HG03139 (cell line): Measurements from ENCODE around the gene LRR1.
"Not testable (repeated sequence)": the region's sequence is repeated elsewhere in the genome, so short reads cannot be mapped to it uniquely, and the experiment has no call there.

Experiments used
- ATAC-seq: cut with Tn5 transposase; IDR thresholded peaks from one replicate; pipeline ENCODE4 v1.9.1; 2021; ENCODE audit not compliant: unreplicated experiment

The LRR1 gene

GRCh38 chr14:49585803-49586672, 12.7 kb upstream of the LRR1 start, which contains the start of gene RPS29:
TSS of gene RPS29 (minus strand) at chr14:49586380. CDS start at chr14:49586346, 34 bp downstream.
- peak; percentile 83 for ATAC-seq

GRCh38 chr14:49586673-49587460, 11.9 kb upstream of the LRR1 start:
- ATAC-seq = peak; percentile 27

GRCh38 chr14:49589387-49589786, 9.4 kb upstream of the LRR1 start:
- ATAC-seq = no peak

DNA sequence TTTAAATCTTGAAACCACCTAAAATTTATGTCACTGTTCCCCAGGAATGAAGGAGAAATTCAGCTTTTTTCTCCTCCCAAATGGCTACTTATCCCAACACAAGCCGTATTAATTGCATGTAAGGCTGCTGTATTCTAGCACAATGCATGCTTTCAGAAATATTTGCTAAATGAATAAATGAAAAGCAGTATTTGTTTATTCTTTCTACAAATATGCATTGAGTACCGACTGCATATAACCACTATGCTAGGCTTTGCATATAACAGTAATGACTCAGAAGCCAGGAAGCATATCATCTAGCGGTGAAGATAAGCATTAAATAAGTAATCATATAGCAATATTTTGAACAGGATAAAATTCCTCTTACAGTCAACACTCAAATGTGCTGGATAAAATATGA, 5.7 kb upstream of the LRR1 start:
- ATAC-seq = no peak

GRCh38 chr14:49594347-49595091, 4.2 kb upstream of the LRR1 start:
- no peak for ATAC-seq

DNA sequence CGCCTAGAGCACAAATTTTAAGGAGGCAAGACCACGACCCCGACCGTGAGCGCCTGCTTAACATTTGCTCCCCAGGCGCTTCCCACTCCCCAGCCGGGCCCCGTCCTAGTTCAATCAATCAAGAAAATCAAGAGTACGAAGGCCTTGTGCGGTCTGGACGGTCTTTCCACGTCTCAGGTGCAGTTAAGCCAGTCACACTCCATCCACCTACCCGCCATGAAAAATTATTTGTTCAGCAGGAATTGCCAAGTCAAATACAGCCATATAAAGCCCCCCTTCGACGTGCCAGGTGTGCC, 603 bp upstream of the LRR1 start:
- no peak for ATAC-seq

- ATAC-seq = no peak
These were observed 8.8 kb downstream of the LRR1 start for GRCh38 chr14:49607583-49607982.

DNA sequence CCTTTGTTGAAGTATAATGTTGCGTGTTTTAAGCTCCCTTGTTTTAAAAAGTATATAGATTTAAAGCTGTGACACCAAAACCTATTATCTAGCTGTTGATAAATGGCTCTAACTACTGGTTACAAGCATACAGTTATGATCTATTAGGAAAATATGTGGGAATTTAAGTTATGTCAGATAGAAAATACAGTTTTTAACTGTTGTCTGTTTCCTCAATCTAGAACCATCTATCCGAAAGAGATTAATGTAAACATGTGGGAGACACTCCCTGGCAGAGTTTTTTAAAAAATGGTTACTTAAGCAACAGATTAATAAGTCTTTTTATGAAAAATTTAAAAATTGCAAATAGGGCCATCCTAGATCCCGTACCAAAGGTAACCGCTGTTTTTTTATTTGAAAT, 13.5 kb downstream of the LRR1 start:
- no peak for ATAC-seq

DNA sequence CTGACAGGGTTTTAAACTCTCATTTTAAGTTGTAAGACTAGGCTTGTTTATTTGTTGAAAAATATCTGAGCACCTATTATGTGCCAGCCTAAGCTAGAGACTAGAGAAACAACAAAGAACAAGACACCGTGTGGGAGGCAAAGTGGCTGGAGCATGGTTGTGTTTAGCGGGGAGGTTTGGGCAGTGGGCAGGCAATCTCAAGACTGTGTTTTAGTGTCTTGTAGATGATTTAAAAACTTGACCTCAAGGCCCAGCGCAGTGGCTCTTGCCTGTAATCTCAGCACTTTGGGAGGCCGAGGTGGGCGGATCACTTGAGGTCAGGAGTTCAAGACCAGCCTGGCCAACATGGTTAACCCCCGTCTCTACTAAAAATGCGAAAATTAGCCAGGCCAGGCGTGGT, 13.9 kb downstream of the LRR1 start:
- ATAC-seq = no peak

- no peak for ATAC-seq
These were observed 15.5 kb downstream of the LRR1 start for GRCh38 chr14:49614196-49614595.

GRCh38 chr14:49615776-49616175, 17.0 kb downstream of the LRR1 start:
- ATAC-seq = no peak

GRCh38 chr14:49617852-49618519, 19.2 kb downstream of the LRR1 start:
- ATAC-seq = no peak

GRCh38 chr14:49619273-49619672, 20.5 kb downstream of the LRR1 start:
- ATAC-seq = not testable (repeated sequence)

DNA sequence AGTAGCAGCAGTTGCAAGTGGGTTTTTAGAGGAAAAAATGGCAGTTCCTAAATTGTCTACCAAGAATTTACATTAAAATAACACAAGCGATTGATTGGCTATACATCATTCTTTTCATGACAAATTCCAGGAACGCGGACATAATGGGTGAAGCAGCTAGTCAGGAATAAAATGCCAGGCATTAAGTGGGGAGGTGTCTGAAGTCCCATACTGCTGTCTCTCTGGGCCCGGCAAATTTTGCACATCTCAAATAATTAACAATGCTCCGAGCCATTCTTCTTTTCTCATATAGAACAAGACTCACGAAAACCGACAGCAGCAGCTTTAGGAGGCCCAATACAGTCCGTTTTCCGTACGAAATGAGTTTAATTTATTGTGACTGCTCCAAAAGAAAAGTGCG, 21.0 kb downstream of the LRR1 start:
- ATAC-seq = no peak

DNA sequence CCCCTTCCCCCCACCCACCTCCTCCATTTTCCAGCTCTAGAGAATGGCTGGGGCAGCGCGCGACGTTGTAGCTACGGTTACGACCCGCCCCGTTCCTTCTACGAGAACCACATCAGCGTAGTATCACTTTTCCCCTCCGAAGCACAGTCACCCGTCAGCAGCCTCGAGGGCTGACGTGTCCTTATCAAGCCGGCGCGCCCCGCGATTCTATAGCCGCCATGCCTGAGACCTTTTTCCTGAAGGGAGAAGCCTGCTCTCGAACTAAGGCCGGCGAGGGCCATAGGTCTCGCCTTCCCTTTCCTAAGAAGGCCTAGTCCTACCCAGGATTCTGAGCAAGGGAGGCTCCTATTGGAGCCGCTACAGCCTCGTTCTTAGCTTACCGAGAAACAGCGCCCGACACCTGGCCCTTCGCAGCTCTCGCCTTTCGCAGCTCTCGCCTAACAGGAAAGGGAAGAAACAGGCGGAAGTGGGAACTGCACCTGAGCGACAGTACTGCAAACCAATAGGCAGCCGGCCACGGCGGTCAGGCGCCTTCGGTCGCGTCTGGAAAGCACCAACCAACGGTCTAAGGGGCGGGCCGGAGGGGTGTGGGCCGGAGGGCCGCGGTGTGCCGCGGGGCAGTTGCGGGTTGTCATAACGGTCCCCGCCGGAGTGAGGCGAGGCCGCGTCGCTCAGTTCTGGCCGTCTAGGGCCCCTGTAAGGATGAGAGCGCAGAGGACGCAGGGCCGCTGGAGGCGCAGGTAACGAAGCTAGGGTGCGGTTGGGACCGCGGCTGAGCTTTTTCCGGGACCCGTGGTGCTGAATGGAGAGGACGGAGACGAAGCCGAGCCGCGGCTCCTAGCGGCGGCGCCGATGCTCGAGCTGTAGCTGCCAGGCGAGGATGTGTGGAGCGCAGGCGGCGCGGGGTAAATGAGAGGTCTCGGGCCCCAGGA, 21.7 kb downstream of the LRR1 start, which contains the start of the genes MGAT2 and RPL36AL:
MGAT2 (plus strand) TSS at position 618 of the 932 bp plus-strand sequence. CDS start 470 bp downstream, outside the sequence.
RPL36AL (minus strand) TSS at position 445 of the 932 bp plus-strand sequence. CDS start 1,522 bp downstream, outside the sequence.
- ATAC-seq = peak; percentile 93

GRCh38 chr14:49621114-49621881, 22.6 kb downstream of the LRR1 start:
- peak; percentile 31 for ATAC-seq

- no peak for ATAC-seq
These were observed 23.4 kb downstream of the LRR1 start for GRCh38 chr14:49622022-49622607.

GRCh38 chr14:49623387-49623786, 24.6 kb downstream of the LRR1 start:
- no peak for ATAC-seq
